ENCODE measurements around the gene C12orf75.

DNA sequence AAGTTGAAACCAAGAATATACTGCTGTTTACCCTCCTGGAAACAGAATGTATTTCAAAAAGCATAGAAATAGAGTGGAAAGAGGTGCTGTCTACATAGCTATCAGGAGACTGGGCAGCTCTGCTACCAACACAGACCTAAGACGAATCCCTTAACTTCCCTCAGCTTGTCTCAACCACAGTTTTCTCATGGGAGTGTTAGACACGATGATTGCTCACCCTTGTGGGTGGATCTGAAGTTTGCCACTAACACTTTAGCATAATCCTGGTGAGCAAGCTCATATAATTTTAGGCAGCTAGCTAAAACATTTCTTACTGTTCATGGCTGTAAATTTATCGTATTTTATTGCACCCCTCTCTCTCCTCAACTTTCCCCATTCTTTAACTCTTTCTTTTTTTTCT, 38.5 kb downstream of the C12orf75 start:
- no peak for TF ChIP-seq EZH2 (IDR thresholded peaks at IDR 0.05; ENCODE audit: borderline replicate concordance, control insufficient read depth, low read depth, low read length)
- no peak for TF ChIP-seq ZNF207 (IDR thresholded peaks at IDR 0.05; ENCODE audit: borderline replicate concordance)
